GM12873 (cell line): ENCODE results near the gene IGF2BP3.

Experiments used
- TF ChIP-seq, protein P1 (sequence below): IDR thresholded peaks from 2 replicates; pipeline ENCODE4 v1.5.1; 2012; ENCODE audit warnings: low read depth, mild to moderate bottlenecking, moderate library complexity, low read length, control low read depth; ENCODE audit not compliant: insufficient read depth; ENCODE audit errors: missing control alignments

IGF2BP3 gene

GRCh38 chr7:23450518-23450917, 19.8 kb downstream of the IGF2BP3 start:
- TF ChIP-seq, protein P1, sequence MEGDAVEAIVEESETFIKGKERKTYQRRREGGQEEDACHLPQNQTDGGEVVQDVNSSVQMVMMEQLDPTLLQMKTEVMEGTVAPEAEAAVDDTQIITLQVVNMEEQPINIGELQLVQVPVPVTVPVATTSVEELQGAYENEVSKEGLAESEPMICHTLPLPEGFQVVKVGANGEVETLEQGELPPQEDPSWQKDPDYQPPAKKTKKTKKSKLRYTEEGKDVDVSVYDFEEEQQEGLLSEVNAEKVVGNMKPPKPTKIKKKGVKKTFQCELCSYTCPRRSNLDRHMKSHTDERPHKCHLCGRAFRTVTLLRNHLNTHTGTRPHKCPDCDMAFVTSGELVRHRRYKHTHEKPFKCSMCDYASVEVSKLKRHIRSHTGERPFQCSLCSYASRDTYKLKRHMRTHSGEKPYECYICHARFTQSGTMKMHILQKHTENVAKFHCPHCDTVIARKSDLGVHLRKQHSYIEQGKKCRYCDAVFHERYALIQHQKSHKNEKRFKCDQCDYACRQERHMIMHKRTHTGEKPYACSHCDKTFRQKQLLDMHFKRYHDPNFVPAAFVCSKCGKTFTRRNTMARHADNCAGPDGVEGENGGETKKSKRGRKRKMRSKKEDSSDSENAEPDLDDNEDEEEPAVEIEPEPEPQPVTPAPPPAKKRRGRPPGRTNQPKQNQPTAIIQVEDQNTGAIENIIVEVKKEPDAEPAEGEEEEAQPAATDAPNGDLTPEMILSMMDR: no peak

DNA sequence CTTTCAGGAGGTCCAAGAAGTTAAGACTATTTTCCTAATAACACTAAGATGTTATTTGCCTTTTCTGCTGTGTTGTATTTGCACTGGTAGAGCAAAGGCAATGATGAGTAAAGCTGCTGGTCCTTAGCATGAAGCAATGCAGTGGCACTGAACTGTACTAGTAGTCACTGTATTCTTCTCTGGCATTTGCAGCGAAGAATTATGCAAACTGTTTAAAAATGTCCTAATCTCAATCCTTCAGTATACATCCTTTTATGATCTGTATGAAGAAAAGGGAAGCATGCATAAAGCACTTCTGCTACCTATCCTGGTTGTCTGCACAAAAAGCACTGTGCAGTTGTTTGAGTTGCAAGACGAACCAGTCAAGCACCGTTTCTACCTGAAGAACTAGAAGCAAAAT, 20.4 kb downstream of the IGF2BP3 start:
- TF ChIP-seq, protein P1: no peak

- TF ChIP-seq, protein P1: no peak
These were observed 25.0 kb downstream of the IGF2BP3 start for GRCh38 chr7:23445326-23445725.

DNA sequence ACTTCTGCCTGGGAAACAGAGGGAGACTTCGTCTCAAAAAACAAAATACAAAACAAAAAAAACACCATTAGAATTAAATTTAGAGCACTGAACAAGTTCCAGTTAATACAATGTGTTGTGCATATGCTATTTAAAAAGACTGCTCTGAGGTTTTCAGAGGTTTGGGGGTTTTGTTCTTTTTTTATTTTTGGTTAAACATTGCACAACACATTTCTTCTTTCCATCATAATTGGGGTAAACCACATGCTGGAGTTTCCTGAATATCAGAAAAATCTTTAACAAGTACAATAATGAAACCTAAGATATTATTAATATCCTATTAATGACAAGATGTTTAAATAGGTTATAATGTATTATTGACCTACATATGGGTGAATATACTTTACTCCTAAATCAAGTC, 26.3 kb downstream of the IGF2BP3 start:
- TF ChIP-seq, protein P1: no peak

- TF ChIP-seq, protein P1: no peak
These were observed 32.1 kb downstream of the IGF2BP3 start for GRCh38 chr7:23438171-23438570.

DNA sequence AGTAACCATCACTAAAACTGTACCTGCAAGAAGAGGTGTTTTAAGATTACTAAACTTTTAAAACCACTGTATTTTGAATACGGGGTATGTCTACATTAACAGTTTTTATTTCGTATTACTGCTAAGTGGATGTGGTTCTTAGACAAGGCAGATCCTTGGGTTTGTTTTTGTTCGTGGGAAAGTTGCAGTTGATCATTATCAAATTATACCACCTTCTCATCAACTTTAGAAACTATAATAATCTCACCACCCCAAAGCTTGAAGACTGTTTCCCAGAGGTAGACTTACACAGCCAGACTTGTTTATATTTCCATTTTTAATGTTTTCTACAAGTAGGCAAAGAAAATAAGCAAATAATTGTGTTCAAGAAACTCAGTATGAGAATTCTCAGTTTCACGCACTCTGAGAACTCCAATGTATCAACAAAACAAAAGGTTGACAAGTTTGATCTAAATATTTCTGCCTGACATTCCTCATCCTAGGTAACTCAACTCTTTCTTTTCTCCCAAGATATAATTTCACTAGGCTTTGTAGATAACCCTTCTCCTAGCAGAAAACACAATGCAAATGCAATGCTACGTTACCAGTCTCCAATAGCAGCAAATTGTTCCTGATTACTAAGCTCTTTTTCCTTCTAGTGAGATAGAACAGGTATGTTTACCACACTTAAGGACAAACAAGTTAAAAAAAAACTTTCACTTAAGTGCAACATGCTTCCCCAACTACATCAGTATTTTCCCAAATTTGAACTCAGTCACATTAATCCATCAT, 36.0 kb downstream of the IGF2BP3 start:
- TF ChIP-seq, protein P1: no peak

GRCh38 chr7:23431702-23432199, 38.5 kb downstream of the IGF2BP3 start:
- TF ChIP-seq, protein P1: no peak
